H1 (cell line): Measurements from ENCODE around the gene WFDC10A.

Source experiments
- BCL11A ChIP-seq, 2 experiments: IDR thresholded peaks; one replicate each; pipeline ENCODE4 v1.6.1; 2011; ENCODE audit warnings: low read depth in 2 of 2, low read length in 2 of 2, mild to moderate bottlenecking in 2 of 2
- CHD7 ChIP-seq: fragments of 300-600 bp; sonication (generic); IDR thresholded peaks from 2 replicates; pipeline ENCODE4 v1.7.1; 2012; ENCODE audit warnings: low read length, moderate library complexity, mild to moderate bottlenecking, inconsistent platforms; ENCODE audit not compliant: insufficient replicate concordance
- CREB1 ChIP-seq: IDR thresholded peaks from 2 replicates; pipeline ENCODE4 v1.6.1; 2012; ENCODE audit warnings: inconsistent platforms
- EP300 ChIP-seq, 2 experiments: IDR thresholded peaks; 1 replicate in 1 of 2; 2 replicates in 1 of 2; pipeline ENCODE4 v1.6.1; 2011 to 2012; ENCODE audit warnings: low read depth in 2 of 2, low read length in 2 of 2, mild to moderate bottlenecking in 2 of 2, borderline replicate concordance in 1 of 2, inconsistent platforms in 1 of 2, moderate library complexity in 1 of 2
- MAFK ChIP-seq: IDR thresholded peaks from 2 replicates; pipeline ENCODE4 v1.6.1; 2012; ENCODE audit warnings: low read depth, mild to moderate bottlenecking, improper control_type of control experiment, low read length
- POLR2AphosphoS5 ChIP-seq: IDR thresholded peaks from 2 replicates; pipeline ENCODE4 v1.6.1; 2011; ENCODE audit warnings: low read depth, low read length
- RAD21 ChIP-seq, 2 experiments: IDR thresholded peaks in 1 of 2; conservative IDR thresholded peaks in 1 of 2; 2 replicates each; pipeline ENCODE4 v1.6.1; 2011; ENCODE audit warnings: low read depth in 2 of 2, low read length in 2 of 2, improper control_type of control experiment in 1 of 2, inconsistent platforms in 1 of 2, mild to moderate bottlenecking in 1 of 2, moderate library complexity in 1 of 2
- SIN3A ChIP-seq, 2 experiments: IDR thresholded peaks in 1 of 2; conservative IDR thresholded peaks in 1 of 2; 2 replicates each; pipeline ENCODE4 v1.6.1; 2011 to 2012; ENCODE audit warnings: low read length in 2 of 2, improper control_type of control experiment in 1 of 2, low read depth in 1 of 2, mild to moderate bottlenecking in 1 of 2
- TAF1 ChIP-seq: IDR thresholded peaks from 2 replicates; pipeline ENCODE4 v1.6.1; 2011; ENCODE audit warnings: mild to moderate bottlenecking, low read depth, low read length
- TEAD4 ChIP-seq: IDR thresholded peaks from 2 replicates; pipeline ENCODE4 v1.6.1; 2012; ENCODE audit warnings: low read depth, low read length, inconsistent platforms, mixed read lengths
- YY1 ChIP-seq: IDR thresholded peaks from 2 replicates; pipeline ENCODE4 v1.6.1; 2011; ENCODE audit warnings: low read depth, mild to moderate bottlenecking, low read length
- TF ChIP-seq, protein P1 (sequence below), 3 experiments: IDR thresholded peaks; 1 replicate in 2 of 3; 2 replicates in 1 of 3; pipeline versions ENCODE4 v1.5.1 to v1.6.1; 2011; ENCODE audit warnings: low read length in 3 of 3, mild to moderate bottlenecking in 3 of 3, inconsistent platforms in 2 of 3, low read depth in 1 of 3, moderate library complexity in 1 of 3; ENCODE audit not compliant: insufficient read depth in 1 of 3; ENCODE audit errors: control extremely low read depth in 1 of 3

DNA sequence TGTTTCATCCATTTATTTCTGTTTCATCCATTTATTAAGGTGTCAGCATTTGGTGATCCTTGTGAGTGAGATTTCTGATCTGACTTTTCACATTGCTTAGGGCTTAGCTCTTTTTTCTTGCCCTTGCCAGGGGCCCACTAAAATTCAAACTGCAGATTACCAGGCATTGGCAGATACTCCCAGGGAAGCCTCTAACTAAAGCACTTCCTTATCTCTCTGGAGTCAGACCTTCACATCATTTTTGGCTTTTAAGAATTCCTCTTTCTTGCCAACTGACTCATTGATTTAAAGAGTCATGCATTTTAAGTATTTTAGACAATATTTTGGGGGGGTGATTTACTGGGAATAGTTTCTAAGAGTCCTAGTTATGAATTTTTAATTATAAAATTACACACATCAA is 47.8 kb upstream of the WFDC10A start:
- TF ChIP-seq TEAD4 (no peak), RAD21 (IDR thresholded peaks at IDR 0.05 in 1 of 2, conservative IDR thresholded peaks at IDR 0.05 in 1 of 2; ENCODE audit: low read depth in 2 of 2, low read length in 2 of 2) (no peak), YY1 (no peak), MAFK (no peak), CHD7 (no peak), EP300 (IDR thresholded peaks at IDR 0.05; ENCODE audit: borderline replicate concordance in 1 of 2, low read depth in 2 of 2, low read length in 2 of 2) (no peak), POLR2AphosphoS5 (no peak), BCL11A (IDR thresholded peaks at IDR 0.05; ENCODE audit: low read depth in 2 of 2, low read length in 2 of 2) (no peak), TAF1 (no peak), CREB1 (no peak), SIN3A (conservative IDR thresholded peaks at IDR 0.05 in 1 of 2, IDR thresholded peaks at IDR 0.05 in 1 of 2; ENCODE audit: low read depth in 1 of 2, low read length in 2 of 2) (no peak)
- TF ChIP-seq, protein P1, sequence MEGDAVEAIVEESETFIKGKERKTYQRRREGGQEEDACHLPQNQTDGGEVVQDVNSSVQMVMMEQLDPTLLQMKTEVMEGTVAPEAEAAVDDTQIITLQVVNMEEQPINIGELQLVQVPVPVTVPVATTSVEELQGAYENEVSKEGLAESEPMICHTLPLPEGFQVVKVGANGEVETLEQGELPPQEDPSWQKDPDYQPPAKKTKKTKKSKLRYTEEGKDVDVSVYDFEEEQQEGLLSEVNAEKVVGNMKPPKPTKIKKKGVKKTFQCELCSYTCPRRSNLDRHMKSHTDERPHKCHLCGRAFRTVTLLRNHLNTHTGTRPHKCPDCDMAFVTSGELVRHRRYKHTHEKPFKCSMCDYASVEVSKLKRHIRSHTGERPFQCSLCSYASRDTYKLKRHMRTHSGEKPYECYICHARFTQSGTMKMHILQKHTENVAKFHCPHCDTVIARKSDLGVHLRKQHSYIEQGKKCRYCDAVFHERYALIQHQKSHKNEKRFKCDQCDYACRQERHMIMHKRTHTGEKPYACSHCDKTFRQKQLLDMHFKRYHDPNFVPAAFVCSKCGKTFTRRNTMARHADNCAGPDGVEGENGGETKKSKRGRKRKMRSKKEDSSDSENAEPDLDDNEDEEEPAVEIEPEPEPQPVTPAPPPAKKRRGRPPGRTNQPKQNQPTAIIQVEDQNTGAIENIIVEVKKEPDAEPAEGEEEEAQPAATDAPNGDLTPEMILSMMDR (IDR thresholded peaks at IDR 0.05; ENCODE audit: control extremely low read depth in 1 of 3, insufficient read depth in 1 of 3, low read depth in 1 of 3, low read length in 3 of 3), result no peak
